ENCODE measurements around the gene KCNIP1. TPM values are rescaled to one million over a fixed set of nuclear protein-coding genes. Genes with fewer than 3 reads are reported as not detected.

KCNIP1 gene
- not detected for total RNA-seq

- ATAC-seq (no peak), DNase-seq (no peak)
- H3K27me3 Mint-ChIP-seq (ENCODE audit: low read depth) = peaks cover 41% of the 10 kb centered on the region
- H3K9me3 Mint-ChIP-seq (ENCODE audit: insufficient read depth) = no peaks in the 10 kb centered on the region
- no peak within 1 kb of the TSS for H3K4me3 Mint-ChIP-seq
- no peaks in the 10 kb centered on the region for H3K36me3 Mint-ChIP-seq (ENCODE audit: low read depth)
- H3K4me1 Mint-ChIP-seq (ENCODE audit: low read depth) = no peaks in the 10 kb centered on the region
- CTCF ChIA-PET = no interaction called here
- no peak within 1 kb of the TSS for H3K27ac Mint-ChIP-seq
- POLR2A ChIA-PET = no interaction called here
Observed at GRCh38 chr5:170503990-170504596, at the start of gene KCNIP1. KCNIP1 (plus strand) TSS chr5:170504020.

- Mint-ChIP-seq H3K4me3 (no peak overlapping the region), H3K36me3 (ENCODE audit: low read depth) (peaks cover 9% of the 10 kb centered on the region), H3K4me1 (ENCODE audit: low read depth) (peaks cover 14% of the 10 kb centered on the region), H3K9me3 (ENCODE audit: insufficient read depth) (peaks cover 10% of the 10 kb centered on the region), H3K27me3 (ENCODE audit: low read depth) (peaks cover 25% of the 10 kb centered on the region), H3K27ac (no peak overlapping the region)
- ATAC-seq (no peak), DNase-seq (no peak)
- CTCF ChIA-PET = no interaction called here
- POLR2A ChIA-PET = no interaction called here
Observed at GRCh38 chr5:170463426-170463825, 40.4 kb upstream of the KCNIP1 start.

- peaks cover 8% of the 10 kb centered on the region for H3K4me1 Mint-ChIP-seq (ENCODE audit: low read depth)
- no peak for DNase-seq
- peaks cover 9% of the 10 kb centered on the region for H3K36me3 Mint-ChIP-seq (ENCODE audit: low read depth)
- H3K27me3 Mint-ChIP-seq (ENCODE audit: low read depth) = peaks cover 29% of the 10 kb centered on the region
- ChIA-PET POLR2A (no interaction called here), CTCF (interaction anchor here (1.0 kb wide), 1 partner anchor 30 kb away, joined by 5 read pairs; no protein-coding TSS in a partner anchor)
- no peak overlapping the region for H3K27ac Mint-ChIP-seq
- peaks cover 10% of the 10 kb centered on the region for H3K9me3 Mint-ChIP-seq (ENCODE audit: insufficient read depth)
- no peak for ATAC-seq
- H3K4me3 Mint-ChIP-seq = no peak overlapping the region
Observed at GRCh38 chr5:170464280-170465127, 39.3 kb upstream of the KCNIP1 start.

GRCh38 chr5:170466553-170466952 lies 37.3 kb upstream of the KCNIP1 start:
- POLR2A ChIA-PET = no interaction called here
- Mint-ChIP-seq H3K9me3 (ENCODE audit: insufficient read depth) (no peaks in the 10 kb centered on the region), H3K4me1 (ENCODE audit: low read depth) (no peaks in the 10 kb centered on the region), H3K4me3 (no peak overlapping the region), H3K27me3 (ENCODE audit: low read depth) (peaks cover 21% of the 10 kb centered on the region), H3K27ac (no peak overlapping the region), H3K36me3 (ENCODE audit: low read depth) (no peaks in the 10 kb centered on the region)
- DNase-seq (no peak), ATAC-seq (no peak)
- CTCF ChIA-PET = no interaction called here

- no peaks in the 10 kb centered on the region for H3K36me3 Mint-ChIP-seq (ENCODE audit: low read depth)
- ChIA-PET POLR2A (no interaction called here), CTCF (no interaction called here)
- ATAC-seq (no peak), DNase-seq (no peak)
- H3K4me3 Mint-ChIP-seq = no peak overlapping the region
- H3K9me3 Mint-ChIP-seq (ENCODE audit: insufficient read depth) = no peaks in the 10 kb centered on the region
- H3K4me1 Mint-ChIP-seq (ENCODE audit: low read depth) = no peaks in the 10 kb centered on the region
- H3K27me3 Mint-ChIP-seq (ENCODE audit: low read depth) = peaks cover 16% of the 10 kb centered on the region
- no peak overlapping the region for H3K27ac Mint-ChIP-seq
Observed at GRCh38 chr5:170466988-170467707, 36.7 kb upstream of the KCNIP1 start.

- POLR2A ChIA-PET = no interaction called here
- Mint-ChIP-seq H3K4me1 (ENCODE audit: low read depth) (no peaks in the 10 kb centered on the region), H3K36me3 (ENCODE audit: low read depth) (no peaks in the 10 kb centered on the region), H3K27me3 (ENCODE audit: low read depth) (peaks cover 10% of the 10 kb centered on the region), H3K9me3 (ENCODE audit: insufficient read depth) (no peaks in the 10 kb centered on the region), H3K4me3 (no peak overlapping the region), H3K27ac (no peak overlapping the region)
- CTCF ChIA-PET = no interaction called here
- DNase-seq (no peak), ATAC-seq (no peak)
Observed at GRCh38 chr5:170468633-170469285, 35.1 kb upstream of the KCNIP1 start.

- ATAC-seq = no peak
Observed at GRCh38 chr5:170469414-170469813, 34.4 kb upstream of the KCNIP1 start.

GRCh38 chr5:170470275-170470674 lies 33.5 kb upstream of the KCNIP1 start:
- DNase-seq (no peak), ATAC-seq (no peak)
- CTCF ChIA-PET = no interaction called here
- no peaks in the 10 kb centered on the region for H3K9me3 Mint-ChIP-seq (ENCODE audit: insufficient read depth)
- H3K27me3 Mint-ChIP-seq (ENCODE audit: low read depth) = peaks cover 12% of the 10 kb centered on the region
- no peak overlapping the region for H3K27ac Mint-ChIP-seq
- no peaks in the 10 kb centered on the region for H3K36me3 Mint-ChIP-seq (ENCODE audit: low read depth)
- no peak overlapping the region for H3K4me3 Mint-ChIP-seq
- H3K4me1 Mint-ChIP-seq (ENCODE audit: low read depth) = no peaks in the 10 kb centered on the region
- POLR2A ChIA-PET = interaction anchor here (0.9 kb wide), 1 partner anchor 31 kb away, joined by 3 read pairs; no protein-coding TSS in a partner anchor

More at GRCh38 chr5:170469414-170469813, 34.4 kb upstream of the KCNIP1 start:
- Mint-ChIP-seq H3K27ac (no peak overlapping the region), H3K9me3 (ENCODE audit: insufficient read depth) (no peaks in the 10 kb centered on the region), H3K27me3 (ENCODE audit: low read depth) (peaks cover 10% of the 10 kb centered on the region), H3K4me3 (no peak overlapping the region), H3K36me3 (ENCODE audit: low read depth) (no peaks in the 10 kb centered on the region), H3K4me1 (ENCODE audit: low read depth) (no peaks in the 10 kb centered on the region)
- ChIA-PET CTCF (no interaction called here), POLR2A (interaction anchor here (0.9 kb wide), 1 partner anchor 32 kb away, joined by 3 read pairs; no protein-coding TSS in a partner anchor)
- DNase-seq = no peak

GRCh38 chr5:170470808-170471404 lies 32.9 kb upstream of the KCNIP1 start:
- Mint-ChIP-seq H3K27ac (no peak overlapping the region), H3K27me3 (ENCODE audit: low read depth) (peaks cover 16% of the 10 kb centered on the region), H3K9me3 (ENCODE audit: insufficient read depth) (no peaks in the 10 kb centered on the region), H3K36me3 (ENCODE audit: low read depth) (no peaks in the 10 kb centered on the region), H3K4me3 (no peak overlapping the region), H3K4me1 (ENCODE audit: low read depth) (no peaks in the 10 kb centered on the region)
- ATAC-seq (no peak), DNase-seq (no peak)
- ChIA-PET CTCF (no interaction called here), POLR2A (no interaction called here)

- H3K4me1 Mint-ChIP-seq (ENCODE audit: low read depth) = no peaks in the 10 kb centered on the region
- H3K27ac Mint-ChIP-seq = no peak overlapping the region
- no peaks in the 10 kb centered on the region for H3K9me3 Mint-ChIP-seq (ENCODE audit: insufficient read depth)
- H3K27me3 Mint-ChIP-seq (ENCODE audit: low read depth) = peaks cover 21% of the 10 kb centered on the region
- ChIA-PET POLR2A (no interaction called here), CTCF (no interaction called here)
- H3K4me3 Mint-ChIP-seq = no peak overlapping the region
- DNase-seq (no peak), ATAC-seq (no peak)
- H3K36me3 Mint-ChIP-seq (ENCODE audit: low read depth) = no peaks in the 10 kb centered on the region
Observed at GRCh38 chr5:170471551-170472178, 32.2 kb upstream of the KCNIP1 start.

- POLR2A ChIA-PET = no interaction called here
- ATAC-seq = no peak
- no peak for DNase-seq
- no peaks in the 10 kb centered on the region for H3K36me3 Mint-ChIP-seq (ENCODE audit: low read depth)
- CTCF ChIA-PET = no interaction called here
- no peaks in the 10 kb centered on the region for H3K9me3 Mint-ChIP-seq (ENCODE audit: insufficient read depth)
- no peaks in the 10 kb centered on the region for H3K4me1 Mint-ChIP-seq (ENCODE audit: low read depth)
- peaks cover 26% of the 10 kb centered on the region for H3K27me3 Mint-ChIP-seq (ENCODE audit: low read depth)
- H3K27ac Mint-ChIP-seq = no peak overlapping the region
- no peak overlapping the region for H3K4me3 Mint-ChIP-seq
Observed at GRCh38 chr5:170473642-170474041, 30.2 kb upstream of the KCNIP1 start.

Data from activated CD8-positive, alpha-beta T cell treated with anti-CD3 and anti-CD28 coated beads, Interleukin-2, amount 10 ng/mL, durations not matched to agents 7 days and 5 days (primary cell).